Measurements from ENCODE around the gene KANK4.
"Not testable (repeated sequence)": the region's sequence is repeated elsewhere in the genome, so short reads cannot be mapped to it uniquely, and the experiment has no call there.

The KANK4 gene

DNA sequence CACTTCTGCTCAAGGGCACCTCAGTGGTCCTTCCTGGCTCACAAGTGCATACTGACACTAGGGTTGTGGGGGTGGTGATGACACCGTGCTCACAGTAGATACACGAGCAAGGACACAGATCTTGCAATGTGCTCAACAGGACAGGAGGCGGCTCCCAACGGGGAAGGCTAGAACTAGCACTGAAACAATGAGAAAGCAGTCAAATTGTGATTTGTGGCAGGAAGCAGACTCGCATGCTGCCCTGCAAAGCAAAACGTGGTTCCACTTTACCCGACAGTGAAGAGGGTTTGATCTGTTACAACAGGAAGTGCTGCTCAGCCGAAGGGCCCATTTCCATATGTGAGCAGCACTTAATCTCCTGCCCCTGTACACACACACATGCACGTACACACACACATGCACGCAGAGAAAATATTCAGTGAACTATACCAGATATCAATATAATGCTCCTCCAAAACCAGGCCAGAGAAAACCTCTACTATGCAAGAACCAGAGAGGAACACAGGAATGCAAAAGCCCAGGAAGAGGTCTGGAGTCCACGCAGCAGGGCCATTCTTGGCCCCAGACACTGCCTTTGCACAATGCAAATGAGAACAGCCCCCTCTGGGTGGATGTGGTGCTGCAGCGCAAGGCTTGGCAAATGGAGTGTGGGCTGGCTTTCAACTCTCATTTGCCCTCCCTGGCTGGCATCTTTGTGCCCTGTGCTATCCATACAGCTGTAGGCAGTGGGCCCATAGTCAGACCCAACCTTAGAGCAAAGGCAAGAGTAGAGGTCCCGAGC lies 47.1 kb downstream of the KANK4 start:
- no peak for DNase-seq (ENCODE audit: low read depth)

DNA sequence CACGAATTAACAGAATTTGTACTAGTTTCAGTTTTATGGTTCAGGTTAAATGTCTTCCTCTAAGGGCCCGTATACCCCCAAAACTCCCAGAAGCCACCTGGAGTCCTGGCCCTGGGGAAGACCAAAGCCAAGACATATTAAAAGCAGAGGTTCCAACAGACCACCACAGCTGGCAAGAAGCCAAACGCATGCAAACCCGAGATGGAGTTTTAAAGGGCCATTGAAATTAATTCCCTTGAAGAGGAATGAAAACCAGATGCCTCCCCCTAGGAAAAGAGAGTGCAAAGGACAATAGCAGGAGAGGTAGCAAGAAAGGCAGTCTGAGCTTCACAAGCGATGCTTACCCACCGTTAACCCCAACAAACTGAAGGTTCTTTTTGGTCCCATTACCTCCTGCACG lies 48.1 kb downstream of the KANK4 start:
- DNase-seq (ENCODE audit: low read depth): no peak

DNA sequence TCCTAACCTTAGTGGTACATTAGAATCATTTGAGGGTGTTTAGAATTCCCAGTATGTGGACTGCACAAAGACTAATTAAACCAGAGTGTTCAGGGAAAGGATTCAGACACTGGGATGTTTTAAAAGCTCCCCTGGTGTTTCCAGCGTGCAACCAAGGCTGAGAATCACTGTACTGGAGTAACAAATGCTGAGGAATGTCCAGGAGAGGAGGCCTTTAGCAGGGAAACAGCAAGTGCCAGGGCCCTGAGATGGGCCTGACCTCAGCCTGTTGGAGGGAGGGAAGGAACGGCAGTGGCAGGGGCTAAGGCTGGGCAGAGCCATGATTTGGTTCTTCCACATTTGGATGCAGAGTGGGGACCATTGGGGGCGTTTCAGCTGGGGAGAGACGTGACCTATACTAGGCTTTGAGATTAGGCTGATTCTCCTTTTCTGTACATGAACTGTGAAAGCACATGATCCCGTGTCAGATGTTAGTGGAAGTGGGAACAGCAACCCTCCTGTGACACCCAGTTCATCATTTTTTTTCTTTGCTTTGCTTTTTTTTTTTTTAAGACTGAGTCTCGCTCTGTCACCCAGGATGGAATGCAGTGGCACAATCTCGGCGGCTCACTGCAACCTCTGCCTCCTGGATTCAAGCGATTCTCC lies 49.3 kb downstream of the KANK4 start:
- DNase-seq (ENCODE audit: low read depth): no peak

DNA sequence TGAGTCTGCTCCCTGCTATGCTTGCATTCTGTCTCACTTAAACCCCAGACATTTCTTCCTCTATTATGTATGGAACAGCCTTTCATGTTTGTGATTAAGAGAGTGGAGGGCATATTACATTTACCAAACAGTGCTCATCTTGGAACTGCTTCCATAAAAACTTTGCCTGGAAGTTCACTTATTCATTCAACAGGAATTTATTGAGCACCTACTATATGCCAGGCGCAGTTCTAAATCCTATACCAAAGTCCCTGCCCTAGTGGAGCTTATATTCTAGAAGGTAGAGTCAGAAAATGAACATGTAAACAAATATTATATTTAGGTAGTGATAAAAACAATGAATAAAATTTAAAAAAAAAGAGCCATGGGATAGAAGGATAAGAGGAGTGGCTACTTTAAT lies 49.8 kb downstream of the KANK4 start:
- DNase-seq (ENCODE audit: low read depth): no peak

DNA sequence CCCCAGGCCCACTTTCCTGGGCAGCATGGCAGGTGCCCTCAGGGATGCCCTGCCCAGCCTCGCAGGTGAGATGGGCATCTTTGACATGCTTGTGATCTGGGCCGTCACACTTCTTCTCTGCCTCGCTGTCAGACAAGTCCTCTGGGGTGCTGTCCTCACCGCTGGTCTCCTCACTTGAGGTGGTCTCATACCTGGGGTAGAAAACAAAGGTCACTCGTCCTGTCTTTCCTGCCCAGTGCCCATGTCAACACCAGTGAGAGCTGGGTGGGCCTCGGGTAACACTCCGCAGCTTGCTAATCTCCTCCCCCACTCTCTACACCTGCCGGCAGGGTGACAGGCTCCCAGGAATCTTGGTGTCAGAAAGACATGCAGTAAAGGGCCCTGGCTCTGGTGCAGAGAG lies 50.9 kb downstream of the KANK4 start:
- DNase-seq (ENCODE audit: low read depth): no peak

DNA sequence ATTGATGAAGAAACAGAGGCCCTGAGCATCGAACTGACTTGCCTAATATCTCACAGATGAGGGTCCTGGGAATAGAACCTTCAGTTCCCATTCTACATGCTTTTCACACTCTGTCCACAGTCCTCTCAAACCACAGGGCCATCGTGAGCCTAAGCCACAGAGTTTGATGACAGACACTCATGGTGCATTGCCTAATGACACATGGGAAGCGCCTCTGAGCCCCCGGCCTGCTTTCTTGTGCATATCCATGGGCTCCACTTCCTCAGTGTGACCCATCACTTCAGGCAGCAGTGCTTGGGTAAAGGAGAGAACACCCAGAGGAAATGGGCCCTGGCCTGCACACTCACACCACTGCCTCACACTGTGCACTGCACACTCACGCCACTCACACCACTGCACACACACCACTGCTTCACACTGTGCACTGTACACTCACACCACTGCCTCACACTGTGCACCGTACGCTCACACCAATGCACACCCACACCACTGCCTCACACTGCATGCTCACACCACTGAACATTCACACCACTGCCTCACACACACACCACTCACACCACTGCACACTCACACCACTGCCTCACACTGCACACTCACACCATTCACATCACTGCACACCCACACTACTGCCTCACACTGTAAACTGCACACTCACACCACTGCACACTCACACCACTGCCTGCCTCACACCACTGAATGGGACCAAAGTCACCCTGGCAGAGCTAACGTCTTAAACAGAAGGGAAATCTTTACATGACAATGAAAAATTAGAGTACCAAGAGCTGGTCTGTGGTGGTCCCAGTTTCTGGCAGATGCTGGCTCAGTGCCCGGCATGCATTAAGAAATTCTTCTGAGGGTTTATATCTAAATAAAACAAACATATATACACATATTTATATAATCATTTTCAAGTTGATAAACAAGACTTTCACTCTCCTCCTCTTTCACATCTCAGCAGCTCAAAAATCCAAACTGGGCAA lies 53.0 kb downstream of the KANK4 start:
- no peak for DNase-seq (ENCODE audit: low read depth)

DNA sequence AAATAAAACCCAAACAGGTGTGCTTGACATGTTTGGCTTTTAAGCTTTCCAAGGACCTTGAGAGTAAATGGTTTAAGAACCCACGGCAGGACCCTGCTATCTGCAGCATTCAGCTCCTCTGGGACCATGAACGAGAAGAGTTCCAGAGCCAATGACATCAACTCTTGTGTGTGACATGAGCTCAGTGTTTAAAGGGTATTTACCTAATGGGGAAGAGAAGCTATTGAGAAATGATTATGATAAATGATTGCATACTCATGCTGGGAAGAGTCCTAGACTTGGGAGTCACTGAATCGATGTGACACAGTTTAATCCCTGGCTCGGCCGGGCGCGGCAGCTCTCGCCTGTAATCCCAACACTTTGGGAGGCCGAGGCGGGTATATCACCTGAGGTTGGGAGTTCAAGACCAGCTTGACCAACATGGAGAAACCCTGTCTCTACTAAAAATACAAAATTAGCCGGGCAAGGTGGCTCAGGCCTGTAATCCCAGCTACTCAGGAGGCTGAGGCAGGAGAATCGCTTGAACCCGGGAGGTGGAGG lies 55.4 kb downstream of the KANK4 start:
- DNase-seq (ENCODE audit: low read depth): no peak

DNA sequence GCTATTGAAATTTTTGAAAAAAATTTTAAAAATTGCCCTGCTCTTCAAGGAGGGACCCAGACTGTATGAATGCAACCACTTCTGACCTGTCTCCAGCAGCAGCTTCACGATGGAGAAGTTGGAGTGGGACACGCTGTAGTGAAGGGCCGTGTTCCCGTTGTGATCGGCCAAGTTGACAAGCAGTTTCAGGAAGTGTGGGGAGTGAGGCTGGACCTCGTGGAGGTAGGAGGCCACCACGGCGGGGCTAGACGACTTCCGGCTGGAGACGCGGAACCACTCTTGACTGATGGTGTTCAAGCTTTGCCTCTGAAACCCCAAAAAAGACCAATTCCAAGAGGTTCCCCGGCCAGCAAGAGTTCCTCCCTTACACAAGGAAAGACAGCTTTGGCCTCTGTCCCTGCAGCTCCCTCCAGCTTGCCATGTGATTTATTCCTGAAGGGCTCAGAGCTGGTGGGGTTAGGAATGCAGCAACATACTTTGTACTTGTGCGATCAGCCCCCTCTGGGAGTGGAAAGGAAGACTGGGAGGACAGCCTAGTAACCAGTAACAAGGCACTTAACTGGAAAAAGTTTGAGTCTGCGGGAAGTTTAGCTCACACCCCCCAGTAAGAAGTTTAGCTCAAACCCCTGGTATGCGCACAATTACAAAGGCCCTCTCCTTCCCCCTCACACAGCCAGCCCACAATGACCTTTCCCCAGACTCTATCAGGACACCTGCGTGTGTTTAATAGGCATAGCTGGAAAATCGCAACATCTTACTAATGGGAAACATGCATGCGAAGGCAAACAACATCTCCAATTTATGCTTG lies 56.0 kb downstream of the KANK4 start:
- DNase-seq (ENCODE audit: low read depth): no peak

DNA sequence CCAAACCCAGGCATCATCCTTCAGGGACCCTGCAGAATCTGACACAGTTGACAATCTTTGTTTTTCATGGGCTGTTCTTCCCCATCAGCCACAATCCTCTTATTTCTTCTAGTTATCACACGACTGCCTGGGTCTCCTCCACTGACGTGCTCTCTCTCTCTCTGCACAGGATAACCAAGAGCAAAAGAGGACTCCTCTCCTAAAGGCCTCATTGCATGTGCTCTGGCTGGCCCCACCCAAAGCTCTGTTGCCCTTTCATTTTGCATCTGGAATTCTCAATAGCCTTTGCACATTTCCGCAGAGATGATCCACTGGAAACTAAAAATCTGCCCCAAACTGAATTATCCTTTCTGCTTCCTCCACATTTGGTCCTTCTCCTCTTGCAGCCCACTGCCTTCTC lies 58.5 kb downstream of the KANK4 start:
- no peak for DNase-seq (ENCODE audit: low read depth)

DNA sequence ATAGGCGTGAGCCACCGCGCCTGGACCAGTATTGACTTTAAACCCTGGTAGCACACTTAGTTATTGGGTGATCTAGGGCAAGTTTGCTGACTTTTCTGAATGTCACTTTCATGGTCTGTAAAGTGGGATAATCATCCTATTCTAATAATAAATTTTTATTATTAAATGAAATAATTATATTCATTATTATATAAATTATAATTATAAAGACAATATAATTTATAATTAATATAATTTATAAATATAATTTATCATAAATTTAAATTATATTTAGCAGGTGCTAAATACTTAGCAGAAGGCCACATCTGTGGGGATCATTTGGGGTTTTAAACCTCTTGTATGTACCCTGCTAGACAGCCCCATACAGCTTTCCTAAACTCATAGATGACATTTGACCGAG lies 59.7 kb downstream of the KANK4 start:
- no peak for DNase-seq (ENCODE audit: low read depth)

DNA sequence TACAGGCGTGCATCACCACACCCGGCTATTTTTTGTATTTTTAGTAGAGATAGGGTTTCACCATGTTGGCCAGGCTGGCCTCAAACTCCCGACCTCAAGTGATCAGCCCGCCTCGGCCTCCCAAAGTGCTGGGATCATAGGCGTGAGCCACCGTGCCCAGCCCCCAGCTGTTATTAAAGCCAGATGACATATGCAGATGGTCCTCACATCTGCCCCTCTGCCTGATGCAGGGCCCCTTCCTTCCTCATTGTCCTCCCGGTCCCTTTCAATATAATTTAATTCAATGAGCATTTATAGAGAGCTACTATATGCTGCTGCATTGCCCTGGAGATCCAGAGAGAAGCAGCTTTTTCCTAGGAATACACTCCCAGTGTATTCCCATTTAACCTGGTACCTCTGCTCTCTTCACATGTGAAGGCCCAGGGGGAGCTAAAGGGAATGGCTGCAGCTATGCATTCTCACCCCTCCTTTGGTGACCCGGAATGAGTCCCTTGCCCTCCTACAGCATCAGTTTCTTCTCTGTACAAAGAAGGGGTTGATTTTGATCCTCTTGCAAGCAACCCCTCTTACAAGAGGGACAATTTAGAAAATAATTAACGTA lies 69.0 kb downstream of the KANK4 start:
- DNase-seq (ENCODE audit: low read depth): no peak

DNA sequence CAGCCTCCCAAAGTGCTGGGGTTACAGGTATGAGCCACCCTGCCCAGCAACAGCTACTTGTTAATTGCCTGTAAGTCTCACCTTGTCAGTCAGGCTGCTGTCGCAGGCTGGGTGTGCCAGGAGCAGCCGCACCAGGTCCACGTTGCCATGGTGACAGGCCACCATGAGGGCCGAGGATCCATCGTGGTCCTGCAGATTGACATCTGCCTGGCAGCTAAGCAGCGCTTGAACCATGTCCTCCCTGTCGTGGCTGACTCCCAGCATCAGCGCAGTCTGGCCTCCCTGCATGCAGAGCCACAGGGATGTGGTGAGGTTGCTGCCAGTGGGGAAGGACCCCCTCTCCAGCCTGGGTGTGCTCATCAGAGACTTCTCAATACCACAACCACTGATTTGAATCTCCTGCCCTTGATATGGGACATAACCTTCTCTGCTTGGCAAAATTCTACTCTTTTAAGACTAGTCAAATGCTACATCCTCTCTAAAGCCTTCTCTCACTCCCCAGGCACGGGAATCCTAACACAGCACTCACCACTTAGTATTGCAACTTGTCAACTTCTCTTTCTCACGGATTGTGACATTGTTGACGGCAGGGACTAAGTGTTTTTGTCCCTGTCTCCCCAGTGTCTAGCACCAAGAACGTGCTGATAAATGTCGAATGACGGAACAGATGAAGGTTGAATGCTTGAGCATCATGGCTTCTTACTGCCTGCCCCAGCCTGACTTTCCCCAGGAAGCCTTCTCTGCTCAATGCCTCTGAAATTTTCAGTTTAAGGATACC lies 71.7 kb downstream of the KANK4 start:
- no peak for DNase-seq (ENCODE audit: low read depth)

DNA sequence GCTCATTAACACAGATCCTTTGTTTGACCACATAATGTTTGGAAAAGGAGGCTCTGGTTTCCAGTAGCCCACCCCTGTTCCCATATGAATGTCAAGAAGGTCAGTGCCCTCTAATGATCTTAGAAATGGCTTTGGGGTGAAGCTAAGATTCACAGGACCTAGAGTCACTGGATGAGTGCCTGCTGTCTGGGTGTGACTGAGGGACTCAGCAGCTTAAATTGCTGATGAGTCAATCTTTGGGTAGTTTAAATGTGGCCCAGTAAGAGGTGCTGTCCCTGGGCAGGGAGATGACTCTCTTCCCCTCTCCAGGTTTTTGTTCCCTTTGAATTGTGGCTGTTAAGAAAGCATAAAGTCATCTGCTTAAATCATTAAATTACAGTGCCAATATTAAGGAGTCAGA lies 74.0 kb downstream of the KANK4 start:
- no peak for DNase-seq (ENCODE audit: low read depth)

DNA sequence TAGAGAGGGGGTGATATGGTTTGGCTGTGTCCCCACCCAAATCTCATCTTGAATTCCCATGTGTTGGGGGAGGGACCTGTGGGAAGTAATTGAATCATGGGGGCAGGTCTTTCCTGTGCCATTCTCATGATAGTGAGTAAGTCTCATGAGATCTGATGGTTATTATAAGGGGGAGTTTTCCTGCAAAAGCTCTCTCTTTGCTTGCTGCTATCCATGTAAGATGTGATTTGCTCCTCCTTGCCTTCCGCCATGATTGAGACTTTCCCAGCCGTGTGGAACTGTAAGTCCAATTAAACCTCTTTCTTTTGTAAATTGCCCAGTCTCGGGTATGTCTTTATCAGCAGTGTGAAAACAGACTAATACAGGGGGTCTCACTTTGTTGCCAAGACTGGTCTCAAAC lies 74.9 kb downstream of the KANK4 start:
- not testable (repeated sequence) for DNase-seq (ENCODE audit: low read depth)

DNA sequence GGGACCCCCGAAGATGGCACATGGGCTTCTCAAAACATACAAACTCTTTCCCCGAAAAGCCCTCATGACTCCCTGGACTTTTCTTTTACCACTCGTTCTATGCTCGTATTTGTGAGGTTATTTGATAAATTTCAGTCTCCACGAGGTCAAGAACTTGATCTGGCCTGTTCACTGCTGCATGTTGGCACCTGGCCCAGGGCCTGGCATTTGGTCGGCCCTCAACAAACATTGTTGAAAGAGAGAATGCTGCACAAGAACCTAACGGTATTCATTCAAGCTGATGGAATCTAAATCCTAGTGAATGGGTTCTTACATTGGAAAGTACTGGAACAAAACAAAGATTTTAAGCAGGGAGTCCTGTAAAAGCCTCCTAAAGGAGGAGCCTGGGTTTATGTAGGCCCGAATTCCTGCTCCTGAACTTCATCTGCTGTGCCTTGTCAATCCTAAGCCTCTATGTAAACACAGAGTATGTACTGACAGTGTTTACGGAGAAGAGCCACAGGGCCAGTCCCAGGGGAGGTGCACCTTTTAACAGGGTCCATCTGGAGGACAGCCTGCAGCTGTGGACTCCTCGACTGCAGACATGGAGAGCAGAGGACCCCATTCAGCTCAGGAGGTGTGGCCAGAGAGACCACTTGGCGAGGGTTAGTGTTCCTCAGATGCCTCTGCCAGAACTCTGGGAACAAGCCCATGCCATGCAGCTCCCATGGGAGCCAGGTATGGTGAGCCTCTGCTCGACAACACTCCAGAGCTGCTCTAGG lies 77.7 kb downstream of the KANK4 start:
- DNase-seq (ENCODE audit: low read depth): no peak

DNA sequence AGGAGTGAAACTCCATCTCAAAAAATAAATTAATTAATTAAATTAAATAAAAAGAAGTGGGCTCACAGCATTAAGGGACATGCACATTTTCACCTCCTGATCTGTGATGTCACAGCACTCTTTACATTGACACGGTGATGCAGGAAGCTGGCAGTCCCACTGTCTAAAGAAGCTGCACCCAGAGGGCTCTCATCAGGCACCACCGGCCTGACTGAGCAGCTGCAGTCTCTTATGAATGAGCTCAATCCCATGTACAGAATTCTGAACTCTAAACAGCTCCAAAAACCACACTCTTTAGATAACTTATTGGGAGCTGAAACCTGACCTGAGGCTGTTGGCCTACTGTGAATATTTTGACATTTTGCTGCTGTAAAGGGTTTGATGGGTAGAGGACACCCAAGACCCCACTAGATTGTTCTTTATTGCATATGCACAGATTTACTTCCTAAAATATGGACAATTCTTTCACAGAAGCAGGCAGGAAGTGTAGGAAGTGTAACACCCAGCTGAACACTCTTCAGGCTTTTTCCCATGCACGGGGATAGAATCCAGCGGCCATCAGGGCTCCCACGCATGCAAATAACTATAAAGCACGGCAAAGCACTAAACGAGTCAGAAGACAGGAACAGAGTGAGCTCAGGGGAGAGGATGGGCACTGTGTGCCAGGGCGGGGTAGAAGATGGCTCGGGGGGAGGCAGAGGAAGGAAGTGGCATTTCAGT lies 78.4 kb downstream of the KANK4 start:
- DNase-seq (ENCODE audit: low read depth): no peak

DNA sequence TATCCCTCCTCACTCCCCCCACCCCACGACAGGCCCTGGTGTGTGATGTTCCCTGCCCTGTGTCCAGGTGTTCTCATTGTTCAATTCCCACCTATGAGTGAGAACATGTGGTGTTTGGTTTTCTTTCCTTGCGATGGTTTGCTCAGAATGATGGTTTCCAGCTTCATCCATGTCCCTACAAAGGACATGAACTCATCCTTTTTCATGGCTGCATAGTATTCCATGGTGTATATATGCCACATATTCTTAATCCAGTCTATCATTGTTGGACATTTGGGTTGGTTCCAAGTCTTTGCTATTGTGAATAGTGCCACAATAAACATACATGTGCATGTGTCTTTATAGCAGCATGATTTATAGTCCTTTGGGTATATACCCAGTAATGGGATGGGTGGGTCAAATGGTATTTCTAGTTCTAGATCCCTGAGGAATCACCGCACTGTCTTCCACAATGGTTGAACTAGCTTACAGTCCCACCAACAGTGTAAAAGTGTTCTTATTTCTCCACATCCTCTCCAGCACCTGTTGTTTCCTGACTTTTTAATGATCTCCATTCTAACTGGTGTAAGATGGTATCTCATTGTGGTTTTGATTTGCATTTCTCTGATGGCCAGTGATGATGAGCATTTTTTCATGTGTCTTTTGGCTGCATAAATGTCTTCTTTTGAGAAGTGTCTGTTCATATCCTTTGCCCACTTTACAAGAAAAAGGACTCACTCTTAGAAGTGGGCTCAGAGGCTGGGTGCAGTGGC lies 79.4 kb downstream of the KANK4 start:
- DNase-seq (ENCODE audit: low read depth): not testable (repeated sequence)

DNA sequence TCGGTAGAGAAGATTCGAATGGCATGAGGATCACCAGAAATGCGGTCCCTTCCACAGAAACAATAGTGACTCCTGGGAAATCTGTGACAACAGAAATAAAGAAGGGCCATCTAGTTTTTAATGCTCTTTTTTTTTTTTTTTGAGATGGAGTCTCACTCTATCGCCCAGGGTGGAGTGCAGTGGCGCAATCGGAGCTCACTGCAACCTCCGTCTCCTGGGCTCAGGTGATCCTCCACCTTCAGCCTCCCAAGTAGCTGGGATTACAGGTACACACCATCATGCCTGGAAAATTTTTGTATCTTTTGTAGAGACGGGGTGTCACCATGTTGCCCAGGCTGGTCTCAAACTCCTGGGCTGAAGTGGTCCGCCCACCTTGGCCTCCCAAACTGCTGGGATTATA lies 80.7 kb downstream of the KANK4 start:
- DNase-seq (ENCODE audit: low read depth): no peak
